ENCODE measurements around the gene CHN2.

DNA sequence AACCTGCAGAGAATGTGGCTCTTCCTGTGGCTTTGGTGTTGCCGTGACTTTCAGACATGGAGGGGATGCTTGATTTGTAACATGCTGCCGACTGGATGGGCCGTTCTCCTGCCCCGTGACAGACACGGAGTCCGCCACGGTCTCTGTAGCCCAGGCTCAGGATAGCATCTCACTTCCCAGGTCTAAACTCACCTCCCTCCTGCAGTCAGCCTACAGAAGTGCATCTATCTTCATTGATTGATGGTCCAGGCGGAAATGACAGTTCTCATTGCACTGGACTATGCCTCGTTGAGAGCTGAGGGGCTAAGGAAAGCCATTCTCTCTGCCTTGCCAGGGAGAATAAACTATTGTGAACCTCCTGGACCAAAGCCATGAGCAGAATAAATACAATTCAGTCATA is 77.5 kb downstream of the CHN2 start:
- no peak for TF ChIP-seq KDM1A (IDR thresholded peaks at IDR 0.05; ENCODE audit: low read depth)
- TF ChIP-seq, protein P1, sequence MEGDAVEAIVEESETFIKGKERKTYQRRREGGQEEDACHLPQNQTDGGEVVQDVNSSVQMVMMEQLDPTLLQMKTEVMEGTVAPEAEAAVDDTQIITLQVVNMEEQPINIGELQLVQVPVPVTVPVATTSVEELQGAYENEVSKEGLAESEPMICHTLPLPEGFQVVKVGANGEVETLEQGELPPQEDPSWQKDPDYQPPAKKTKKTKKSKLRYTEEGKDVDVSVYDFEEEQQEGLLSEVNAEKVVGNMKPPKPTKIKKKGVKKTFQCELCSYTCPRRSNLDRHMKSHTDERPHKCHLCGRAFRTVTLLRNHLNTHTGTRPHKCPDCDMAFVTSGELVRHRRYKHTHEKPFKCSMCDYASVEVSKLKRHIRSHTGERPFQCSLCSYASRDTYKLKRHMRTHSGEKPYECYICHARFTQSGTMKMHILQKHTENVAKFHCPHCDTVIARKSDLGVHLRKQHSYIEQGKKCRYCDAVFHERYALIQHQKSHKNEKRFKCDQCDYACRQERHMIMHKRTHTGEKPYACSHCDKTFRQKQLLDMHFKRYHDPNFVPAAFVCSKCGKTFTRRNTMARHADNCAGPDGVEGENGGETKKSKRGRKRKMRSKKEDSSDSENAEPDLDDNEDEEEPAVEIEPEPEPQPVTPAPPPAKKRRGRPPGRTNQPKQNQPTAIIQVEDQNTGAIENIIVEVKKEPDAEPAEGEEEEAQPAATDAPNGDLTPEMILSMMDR (IDR thresholded peaks at IDR 0.05), result no peak
- TF ChIP-seq, protein P2, sequence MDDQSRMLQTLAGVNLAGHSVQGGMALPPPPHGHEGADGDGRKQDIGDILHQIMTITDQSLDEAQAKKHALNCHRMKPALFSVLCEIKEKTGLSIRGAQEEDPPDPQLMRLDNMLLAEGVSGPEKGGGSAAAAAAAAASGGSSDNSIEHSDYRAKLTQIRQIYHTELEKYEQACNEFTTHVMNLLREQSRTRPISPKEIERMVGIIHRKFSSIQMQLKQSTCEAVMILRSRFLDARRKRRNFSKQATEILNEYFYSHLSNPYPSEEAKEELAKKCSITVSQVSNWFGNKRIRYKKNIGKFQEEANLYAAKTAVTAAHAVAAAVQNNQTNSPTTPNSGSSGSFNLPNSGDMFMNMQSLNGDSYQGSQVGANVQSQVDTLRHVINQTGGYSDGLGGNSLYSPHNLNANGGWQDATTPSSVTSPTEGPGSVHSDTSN (IDR thresholded peaks at IDR 0.05), result no peak
- no peak for TF ChIP-seq POLR2A (IDR thresholded peaks at IDR 0.05; ENCODE audit: low read length)
- no peak for TF ChIP-seq ZNF302 (CRISPR knock-in tag; IDR thresholded peaks at IDR 0.05)
- no peak for TF ChIP-seq JUN (IDR thresholded peaks at IDR 0.05)
- no peak for TF ChIP-seq EP300 (IDR thresholded peaks at IDR 0.05)
- TF ChIP-seq NR3C1 (IDR thresholded peaks at IDR 0.05), result no peak
- TF ChIP-seq, protein P3, sequence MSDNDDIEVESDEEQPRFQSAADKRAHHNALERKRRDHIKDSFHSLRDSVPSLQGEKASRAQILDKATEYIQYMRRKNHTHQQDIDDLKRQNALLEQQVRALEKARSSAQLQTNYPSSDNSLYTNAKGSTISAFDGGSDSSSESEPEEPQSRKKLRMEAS (IDR thresholded peaks at IDR 0.05), result no peak
- TF ChIP-seq SMC3 (IDR thresholded peaks at IDR 0.05), result no peak
- TF ChIP-seq ZFP36 (IDR thresholded peaks at IDR 0.05; ENCODE audit: borderline replicate concordance, partially characterized antibody), result no peak
- TF ChIP-seq RFX5 (IDR thresholded peaks at IDR 0.05), result no peak
- no peak for TF ChIP-seq EHMT2 (IDR thresholded peaks at IDR 0.05; ENCODE audit: low read depth)

Measured in A549 (cell line).